Aorta (tissue), 5 donors: ENCODE measurements around the gene SSRP1. TPM values are rescaled to one million over a fixed set of nuclear protein-coding genes. Genes with fewer than 3 reads are reported as not detected.
"Not testable (repeated sequence)": the region's sequence is repeated elsewhere in the genome, so short reads cannot be mapped to it uniquely, and the experiment has no call there.

ENCODE experiments used
- ATAC-seq: fragments of 200-7000 bp; cut with Tn5 transposase; one replicate; pipeline ENCODE4 v1.9.1; 2022; ENCODE audit warnings: moderate library complexity; ENCODE audit not compliant: low FRiP score
- DNase-seq, 2 donors: peaks; one replicate each; pipeline ENCODE4 v3.0.0-alpha.2; 2020
- H3K27ac ChIP-seq, 2 donors: one replicate each; pipeline ENCODE4 v1.5.1; 2013; ENCODE audit warnings: low read length in 2 of 2, mild to moderate bottlenecking in 2 of 2, moderate library complexity in 2 of 2, control low read depth in 1 of 2, inconsistent platforms in 1 of 2, low read depth in 1 of 2
- H3K27me3 ChIP-seq, 2 donors: one replicate each; pipeline ENCODE4 v1.6.1; 2013; ENCODE audit warnings: control low read depth in 1 of 2, low read length in 1 of 2, mild to moderate bottlenecking in 1 of 2, moderate library complexity in 1 of 2; ENCODE audit not compliant: insufficient read depth in 2 of 2, control insufficient read depth in 1 of 2
- H3K36me3 ChIP-seq, 2 donors: one replicate each; pipeline ENCODE4 v1.6.1; 2013; ENCODE audit warnings: control low read depth in 1 of 2, low read length in 1 of 2, mild to moderate bottlenecking in 1 of 2; ENCODE audit not compliant: insufficient read depth in 2 of 2, control insufficient read depth in 1 of 2
- H3K4me1 ChIP-seq, 2 donors: one replicate each; pipeline ENCODE4 v1.6.1; 2013; ENCODE audit warnings: low read length in 2 of 2, control low read depth in 1 of 2, mild to moderate bottlenecking in 1 of 2, moderate library complexity in 1 of 2; ENCODE audit not compliant: insufficient read depth in 2 of 2, control insufficient read depth in 1 of 2
- H3K4me3 ChIP-seq, 2 donors: one replicate each; pipeline ENCODE4 v1.5.1; 2013; ENCODE audit warnings: low read length in 2 of 2, control low read depth in 1 of 2, mild to moderate bottlenecking in 1 of 2
- H3K9me3 ChIP-seq: one replicate; pipeline ENCODE4 v1.6.1; 2013; ENCODE audit warnings: mild to moderate bottlenecking, low read length; ENCODE audit not compliant: control insufficient read depth
- WGBS, 2 donors: extraction: QIAGEN DNeasy Blood & Tissue Kit; methylation state at CpG; one replicate each; pipeline ENCODE4 v1.1.7; 2013; 5-methylcytosine and 5-hydroxymethylcytosine counted together
- intact Hi-C, 2 donors: fragments of 100-400 bp; cut with DNase I; formaldehyde crosslinking; loops; one replicate each; pipeline versions ENCODE4 v1.14.2 to v1.15.0; 2022
- polyA plus RNA-seq, 2 donors: library from polyadenylated mRNA; stranded (reverse); fragments of 200-250 nt; gene quantifications; one replicate each; pipeline ENCODE4 v1.2.3, GENCODE V29; 2013
- total RNA-seq, 2 donors: library from RNA; stranded (reverse); fragmentation: NEBNext Ultra II Directional; extraction: Animal tissue kit (Norgen Biotek cat#: 25700); gene quantifications; one replicate each; pipeline ENCODE4 v1.2.1, GENCODE V29; 2021
- donor health status: healthy with polysubstance abuse.
- donor health status: Bipolar disorder and iron deficiency.
- donor health status: DM: no; HTN: no; CAD: no.
- donor health status: DM: no; HTN: no; CAD: no.
- donor health status: DM: yes; HTN: yes; CAD: no.

SSRP1 gene
- total and polyA plus RNA-seq, 4 donors = 37.8 to 48.7 (median 44.0) TPM

GRCh38 chr11:57299150-57299737, 36.4 kb downstream of the SSRP1 start:
- intact Hi-C loops = no loop called here
- no peak for ATAC-seq
- Histone ChIP-seq H3K9me3 (peaks cover 6% of the 10 kb centered on the region), H3K4me1 (peaks cover 0 to 4% of the 10 kb centered on the region in 2 donors), H3K27ac (no peak overlapping the region), H3K4me3 (no peak overlapping the region), H3K27me3 (no peaks in the 10 kb centered on the region), H3K36me3 (peaks cover 8 to 34% of the 10 kb centered on the region in 2 donors)
- no peak for DNase-seq
- WGBS, 2 donors = 97% methylated on average over 5 of the region's 5 CpGs

GRCh38 chr11:57297221-57297620, 38.5 kb downstream of the SSRP1 start:
- H3K4me1 ChIP-seq = peaks cover 0 to 4% of the 10 kb centered on the region in 2 donors
- no peak overlapping the region for H3K27ac ChIP-seq
- peaks cover 6% of the 10 kb centered on the region for H3K9me3 ChIP-seq
- DNase-seq (no peak), ATAC-seq (no peak)
- WGBS, 2 donors = 93 to 95% methylated on average over 2 of the region's 2 CpGs
- peaks cover 8 to 30% of the 10 kb centered on the region in 2 donors for H3K36me3 ChIP-seq
- no peak overlapping the region for H3K4me3 ChIP-seq
- intact Hi-C loops = no loop called here
- H3K27me3 ChIP-seq = no peaks in the 10 kb centered on the region

DNA sequence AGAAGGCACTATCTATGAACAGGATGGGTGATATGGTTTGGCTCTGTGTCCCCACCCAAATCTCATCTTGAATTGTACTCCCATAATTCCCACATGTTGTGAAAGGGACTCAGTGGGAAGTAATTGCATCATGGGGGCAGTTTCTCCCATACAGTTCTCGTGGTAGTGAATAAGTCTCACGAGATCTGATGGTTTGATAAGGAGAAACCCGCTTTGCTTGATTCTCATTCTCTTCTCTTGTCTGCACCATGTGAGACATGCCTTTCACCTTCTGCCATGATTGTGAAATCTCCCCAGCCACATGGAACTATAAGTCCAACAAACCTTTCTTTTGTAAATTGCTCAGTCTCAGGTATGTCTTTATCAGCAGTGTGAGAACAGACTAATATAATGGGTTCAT, 39.5 kb downstream of the SSRP1 start:
- ATAC-seq, H3K4me3 ChIP-seq, DNase-seq, intact Hi-C loops, H3K4me1 ChIP-seq, H3K9me3 ChIP-seq, H3K27me3 ChIP-seq, H3K27ac ChIP-seq: not testable (repeated sequence)
- WGBS, 2 donors = 95 to 96% methylated on average over 3 of the region's 3 CpGs
- H3K36me3 ChIP-seq = peaks cover 7 to 20% of the 10 kb centered on the region in 2 donors

- intact Hi-C loops = no loop called here
- no peak overlapping the region for H3K4me3 ChIP-seq
- H3K9me3 ChIP-seq = no peaks in the 10 kb centered on the region
- H3K27ac ChIP-seq = no peak overlapping the region
- DNase-seq (no peak), ATAC-seq (peak; percentile 67)
- H3K36me3 ChIP-seq = peaks cover 0 to 4% of the 10 kb centered on the region in 2 donors
- H3K4me1 ChIP-seq = peaks cover 0 to 4% of the 10 kb centered on the region in 2 donors
- no peaks in the 10 kb centered on the region for H3K27me3 ChIP-seq
- 27 to 43% methylated on average over 2 of the region's 2 CpGs for WGBS, 2 donors
Observed at GRCh38 chr11:57294225-57295131, 41.2 kb downstream of the SSRP1 start.

- no peak for ATAC-seq
- Histone ChIP-seq H3K4me3 (no peak overlapping the region), H3K27ac (no peak overlapping the region), H3K9me3 (no peaks in the 10 kb centered on the region), H3K27me3 (no peaks in the 10 kb centered on the region), H3K36me3 (no peaks in the 10 kb centered on the region), H3K4me1 (peaks cover 0 to 4% of the 10 kb centered on the region in 2 donors)
- DNase-seq = no peak
- 13 to 16% methylated on average over 1 of the region's 1 CpG for WGBS, 2 donors
- intact Hi-C loops = no loop called here
Observed at GRCh38 chr11:57290288-57290687, 45.4 kb downstream of the SSRP1 start.

GRCh38 chr11:57288771-57289579, 46.7 kb downstream of the SSRP1 start:
- Histone ChIP-seq H3K27ac (no peak overlapping the region), H3K36me3 (no peaks in the 10 kb centered on the region), H3K9me3 (no peaks in the 10 kb centered on the region), H3K4me3 (no peak overlapping the region), H3K4me1 (no peaks in the 10 kb centered on the region), H3K27me3 (no peaks in the 10 kb centered on the region)
- DNase-seq = no peak
- 45 to 47% methylated on average over 11 of the region's 11 CpGs for WGBS, 2 donors
- ATAC-seq = peak; percentile 16
- intact Hi-C loops = no loop called here

DNA sequence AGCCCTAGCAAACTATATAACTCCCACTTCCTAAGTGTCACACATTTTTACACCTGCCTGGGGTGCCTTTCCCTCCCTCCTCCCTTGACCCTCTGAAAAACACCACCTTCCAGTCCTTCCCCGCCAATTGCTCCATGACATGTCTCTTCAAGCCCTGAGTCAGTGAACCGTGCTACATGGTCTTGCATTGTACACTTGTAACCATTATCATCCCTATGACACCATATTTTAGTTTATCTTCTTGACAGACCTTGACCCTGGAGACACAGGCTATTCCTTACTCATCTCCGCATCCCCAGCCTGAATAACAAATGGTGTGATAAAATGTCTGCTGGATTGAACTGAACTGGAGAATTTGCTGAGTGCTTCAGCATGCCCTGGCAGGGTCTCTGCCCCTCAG, 47.8 kb downstream of the SSRP1 start:
- no peak for ATAC-seq
- intact Hi-C loops = no loop called here
- no peaks in the 10 kb centered on the region for H3K9me3 ChIP-seq

GRCh38 chr11:57283231-57283990, 52.3 kb downstream of the SSRP1 start:
- Histone ChIP-seq H3K27ac (no peak overlapping the region), H3K4me1 (no peaks in the 10 kb centered on the region), H3K36me3 (no peaks in the 10 kb centered on the region), H3K9me3 (no peaks in the 10 kb centered on the region), H3K27me3 (no peaks in the 10 kb centered on the region), H3K4me3 (no peak overlapping the region)
- no peak for ATAC-seq
- WGBS, 2 donors = 95 to 100% methylated on average over 2 of the region's 2 CpGs
- intact Hi-C loops = no loop called here
- no peak for DNase-seq

More for the DNA sequence above, 47.8 kb downstream of the SSRP1 start:
- DNase-seq = no peak
- Histone ChIP-seq H3K4me1 (no peaks in the 10 kb centered on the region), H3K27ac (no peak overlapping the region), H3K27me3 (no peaks in the 10 kb centered on the region), H3K36me3 (no peaks in the 10 kb centered on the region), H3K4me3 (no peak overlapping the region)
- WGBS, 2 donors = 96 to 97% methylated on average over 3 of the region's 3 CpGs
